Neural cell (in vitro differentiated cells): ENCODE measurements around the gene ADAMTS17. TPM values are rescaled to one million over a fixed set of nuclear protein-coding genes. Genes with fewer than 3 reads are reported as not detected.

ENCODE experiments used
- H2AFZ ChIP-seq: fragments of 200-600, 300-800 bp; sonication (generic), shearing (Covaris generic); 2 replicates; pipeline ENCODE4 v1.6.0; 2014; ENCODE audit warnings: low read depth, mild to moderate bottlenecking, antibody characterized with exemption, low read length, moderate library complexity
- H3F3A ChIP-seq: fragments of 200-600 bp; shearing (Covaris generic); 2 replicates; pipeline ENCODE4 v1.6.1; 2016; ENCODE audit warnings: mild to moderate bottlenecking, moderate library complexity, mixed read lengths, antibody characterized with exemption, low read length; ENCODE audit not compliant: insufficient read depth, poor library complexity, severe bottlenecking
- H3K27ac ChIP-seq: fragments of 200-600, 300-800 bp; sonication (generic), shearing (Covaris generic); 2 replicates; pipeline ENCODE4 v1.5.1; 2014; ENCODE audit warnings: mild to moderate bottlenecking, low read length, moderate library complexity
- H3K27me3 ChIP-seq: fragments of 300-800, 200-600 bp; sonication (generic), shearing (Covaris generic); 2 replicates; pipeline ENCODE4 v1.6.0; 2014; ENCODE audit warnings: mild to moderate bottlenecking, low read depth, low read length, moderate library complexity; ENCODE audit not compliant: insufficient read depth
- H3K36me3 ChIP-seq: fragments of 300-800, 200-600 bp; sonication (generic), shearing (Covaris generic); 2 replicates; pipeline ENCODE4 v1.5.1; 2014; ENCODE audit warnings: mild to moderate bottlenecking, antibody characterized with exemption, low read length, moderate library complexity; ENCODE audit not compliant: insufficient read depth
- H3K4me2 ChIP-seq: fragments of 300-800, 200-600 bp; sonication (generic), shearing (Covaris generic); 2 replicates; pipeline ENCODE4 v1.6.0; 2014; ENCODE audit warnings: mild to moderate bottlenecking, low read length
- H3K4me3 ChIP-seq: fragments of 300-800, 200-600 bp; sonication (generic), shearing (Covaris generic); 2 replicates; pipeline ENCODE4 v1.5.1; 2014; ENCODE audit warnings: mild to moderate bottlenecking, low read length, moderate library complexity
- H3K79me2 ChIP-seq: fragments of 200-600 bp; shearing (Covaris generic); replicated peaks from 2 replicates; pipeline ENCODE4 v1.6.0; 2014; ENCODE audit warnings: mild to moderate bottlenecking, low read length, moderate library complexity; ENCODE audit not compliant: insufficient read depth
- H3K9ac ChIP-seq: fragments of 300-800, 200-600 bp; sonication (generic), shearing (Covaris generic); 2 replicates; pipeline ENCODE4 v1.6.1; 2016; ENCODE audit warnings: mild to moderate bottlenecking, low read length, mixed read lengths
- H3K9me2 ChIP-seq: fragments of 200-600 bp; shearing (Covaris generic); 2 replicates; pipeline ENCODE4 v1.6.1; 2016; ENCODE audit warnings: mild to moderate bottlenecking, low read length, mixed read lengths; ENCODE audit not compliant: insufficient read depth
- H3K9me3 ChIP-seq: fragments of 200-600, 300-800 bp; sonication (generic), shearing (Covaris generic); 2 replicates; pipeline ENCODE4 v1.6.1; 2016; ENCODE audit warnings: mild to moderate bottlenecking, mixed run types, low read length, moderate library complexity, mixed read lengths
- H4K20me1 ChIP-seq: fragments of 200-600 bp; shearing (Covaris generic); 2 replicates; pipeline ENCODE4 v1.6.1; 2016; ENCODE audit warnings: mild to moderate bottlenecking, mixed run types; ENCODE audit not compliant: insufficient read depth
- CTCF ChIP-seq: fragments of 450-650 bp; IDR thresholded peaks from 2 replicates; pipeline ENCODE4 v1.5.1; 2014; ENCODE audit warnings: antibody characterized with exemption, mild to moderate bottlenecking, moderate library complexity; ENCODE audit not compliant: poor library complexity, severe bottlenecking
- EP300 ChIP-seq: fragments of 450-650 bp; conservative IDR thresholded peaks from 2 replicates; pipeline ENCODE4 v1.6.1; 2014; ENCODE audit warnings: antibody characterized with exemption, mild to moderate bottlenecking, moderate library complexity; ENCODE audit not compliant: poor library complexity, severe bottlenecking
- EZH2 ChIP-seq: fragments of 200-600, 300-800 bp; shearing (Covaris generic), sonication (generic); IDR thresholded peaks from 2 replicates; pipeline ENCODE4 v1.6.1; 2014; ENCODE audit warnings: antibody characterized with exemption, low read length, borderline replicate concordance, mild to moderate bottlenecking; ENCODE audit not compliant: insufficient read depth, poor library complexity, severe bottlenecking
- MXI1 ChIP-seq: fragments of 450-650 bp; conservative IDR thresholded peaks from 2 replicates; pipeline ENCODE4 v1.6.1; 2014; ENCODE audit warnings: antibody characterized with exemption, mild to moderate bottlenecking; ENCODE audit not compliant: poor library complexity, severe bottlenecking
- POLR2AphosphoS5 ChIP-seq: IDR thresholded peaks from 2 replicates; pipeline ENCODE4 v1.6.1; 2012
- RAD21 ChIP-seq: fragments of 450-650 bp; conservative IDR thresholded peaks from 2 replicates; pipeline ENCODE4 v1.6.1; 2014; ENCODE audit warnings: antibody characterized with exemption, mild to moderate bottlenecking, moderate library complexity
- REST ChIP-seq: IDR thresholded peaks from 2 replicates; pipeline ENCODE4 v1.6.1; 2012; ENCODE audit warnings: borderline replicate concordance
- SMC3 ChIP-seq: fragments of 450-650 bp; conservative IDR thresholded peaks from 2 replicates; pipeline ENCODE4 v1.6.1; 2014; ENCODE audit warnings: antibody characterized with exemption, mild to moderate bottlenecking, moderate library complexity; ENCODE audit not compliant: poor library complexity
- TAF1 ChIP-seq: IDR thresholded peaks from 2 replicates; pipeline ENCODE4 v1.6.1; 2012; ENCODE audit warnings: low read depth
- polyA plus RNA-seq: library from polyadenylated mRNA; depleted of rRNA; stranded (reverse); fragments of >200 nt; gene quantifications from 2 replicates; pipeline ENCODE4 v1.2.3, GENCODE V29; 2014

The ADAMTS17 gene
- polyA plus RNA-seq, 1 donor from 2014 or later: 0.04 TPM

- H3K4me3 ChIP-seq: no peak overlapping the region
- H4K20me1 ChIP-seq: no peaks in the 10 kb centered on the region
- H3K9ac ChIP-seq: no peak overlapping the region
- H2AFZ ChIP-seq: no peak overlapping the region
- no peaks in the 10 kb centered on the region for H3K9me2 ChIP-seq
- no peaks in the 10 kb centered on the region for H3K36me3 ChIP-seq
- TF ChIP-seq MXI1 (no peak), EP300 (no peak), POLR2AphosphoS5 (no peak), CTCF (no peak), TAF1 (no peak), EZH2 (no peak), RAD21 (no peak), SMC3 (no peak), REST (no peak)
- no peak overlapping the region for H3K4me2 ChIP-seq
- no peaks in the 10 kb centered on the region for H3F3A ChIP-seq
- H3K27ac ChIP-seq: no peak overlapping the region
- H3K79me2 ChIP-seq: no peaks in the 10 kb centered on the region
- H3K9me3 ChIP-seq: no peaks in the 10 kb centered on the region
- no peaks in the 10 kb centered on the region for H3K27me3 ChIP-seq
These were observed 376.4 kb downstream of the ADAMTS17 start for GRCh38 chr15:99965376-99965775.

DNA sequence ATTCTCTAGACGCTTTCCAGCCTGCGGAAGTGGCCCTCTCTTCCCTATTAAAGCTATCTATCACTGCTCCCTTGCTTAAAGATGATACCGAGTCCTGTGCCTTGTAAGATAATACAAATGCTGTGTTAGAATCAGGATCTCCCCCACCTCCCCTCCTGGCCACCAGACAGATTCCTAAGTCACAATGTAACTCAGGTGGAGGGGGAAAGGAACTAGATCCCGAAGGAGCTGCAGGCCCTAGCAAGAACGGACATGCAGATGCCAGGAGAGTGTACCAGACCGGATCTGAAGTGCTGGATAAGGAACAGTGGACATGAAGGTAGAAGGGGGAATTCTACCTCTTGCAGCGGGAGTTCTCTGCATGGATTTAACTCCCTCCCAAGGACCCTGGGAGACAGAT, 377.8 kb downstream of the ADAMTS17 start:
- Histone ChIP-seq H3K79me2 (no peaks in the 10 kb centered on the region), H3K9me2 (no peaks in the 10 kb centered on the region), H3K27ac (no peak overlapping the region), H4K20me1 (no peaks in the 10 kb centered on the region), H3K36me3 (no peaks in the 10 kb centered on the region), H3K4me3 (no peak overlapping the region), H3K9me3 (no peaks in the 10 kb centered on the region), H3K4me2 (no peak overlapping the region), H3K9ac (no peak overlapping the region), H3F3A (no peaks in the 10 kb centered on the region), H2AFZ (no peak overlapping the region), H3K27me3 (no peaks in the 10 kb centered on the region)
- TF ChIP-seq TAF1 (no peak), CTCF (no peak), POLR2AphosphoS5 (no peak), RAD21 (no peak), EP300 (no peak), MXI1 (no peak), SMC3 (no peak), EZH2 (no peak), REST (no peak)
